ENCODE measurements around the gene KRT6B.

KRT6B gene

DNA sequence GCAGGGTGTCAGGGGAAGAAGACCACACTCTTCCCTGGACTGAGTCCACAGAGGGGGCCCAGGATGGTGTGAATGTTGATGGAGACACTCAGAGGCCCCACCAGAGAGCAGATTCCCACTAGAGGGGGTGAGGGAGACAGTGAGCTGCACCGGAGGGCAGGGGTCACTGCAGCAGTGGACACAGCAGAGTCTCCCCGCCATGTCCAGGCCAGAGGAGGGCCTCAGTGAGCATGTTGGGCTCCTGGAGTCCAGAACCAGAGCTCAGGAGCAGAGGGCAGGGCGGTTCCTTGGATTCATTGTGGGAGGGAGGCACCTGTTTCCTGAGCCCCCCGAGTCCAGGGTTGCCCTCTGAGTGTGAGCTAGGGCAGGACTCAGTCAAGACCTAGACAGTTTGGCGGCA, 44.0 kb downstream of the KRT6B start:
- no peak overlapping the region for H3K18ac ChIP-seq (ENCODE audit: low read length)
- H3K23ac ChIP-seq (ENCODE audit: low read length): no peak overlapping the region
- H2BK12ac ChIP-seq (ENCODE audit: low read length): no peak overlapping the region
- H2AK5ac ChIP-seq (ENCODE audit: low read length): no peak overlapping the region
- no peak overlapping the region for H3K9ac ChIP-seq (ENCODE audit: low read length)
- H3K36me3 ChIP-seq (ENCODE audit: control insufficient read depth in 1 of 2, insufficient read depth in 2 of 2, low read length in 2 of 2): no peaks in the 10 kb centered on the region
- no peak overlapping the region for H2BK5ac ChIP-seq (ENCODE audit: low read depth, low read length, poor library complexity)
- no peaks in the 10 kb centered on the region for H3K79me2 ChIP-seq (ENCODE audit: control insufficient read depth, insufficient read depth, low read length, poor library complexity)
- H3K9me3 ChIP-seq (ENCODE audit: insufficient read depth, low read depth, low read length): peaks cover 8% of the 10 kb centered on the region
- no peak overlapping the region for H3K14ac ChIP-seq (ENCODE audit: low read length)
- no peak for DNase-seq
- H3K4ac ChIP-seq (ENCODE audit: low read depth, low read length): no peak overlapping the region
- H4K12ac ChIP-seq (ENCODE audit: low read depth, low read length): no peak overlapping the region
- no peak overlapping the region for H4K91ac ChIP-seq (ENCODE audit: low read depth, low read length)
- H2AFZ ChIP-seq (ENCODE audit: insufficient read depth, low read length, poor library complexity): no peak overlapping the region
- H3K4me1 ChIP-seq (ENCODE audit: control insufficient read depth in 1 of 2, insufficient read depth in 2 of 2, low read length in 2 of 2): no peaks in the 10 kb centered on the region
- no peaks in the 10 kb centered on the region for H3K27me3 ChIP-seq (ENCODE audit: insufficient read depth, low read length)
- H3K4me2 ChIP-seq (ENCODE audit: low read length): no peak overlapping the region
- no peak overlapping the region for H4K8ac ChIP-seq (ENCODE audit: low read depth, low read length)
- no peaks in the 10 kb centered on the region for H3K79me1 ChIP-seq (ENCODE audit: low read length)
- H2BK120ac ChIP-seq (ENCODE audit: insufficient read depth, low read length, poor library complexity): no peak overlapping the region
- no peak overlapping the region for H3K4me3 ChIP-seq (ENCODE audit: low read depth, low read length)
- no peak overlapping the region for H3K27ac ChIP-seq (ENCODE audit: low read depth, low read length)
- WGBS (ENCODE audit: extremely low coverage, insufficient coverage, insufficient read length): no CpG with 5 or more reads among the region's 5 CpGs

DNA sequence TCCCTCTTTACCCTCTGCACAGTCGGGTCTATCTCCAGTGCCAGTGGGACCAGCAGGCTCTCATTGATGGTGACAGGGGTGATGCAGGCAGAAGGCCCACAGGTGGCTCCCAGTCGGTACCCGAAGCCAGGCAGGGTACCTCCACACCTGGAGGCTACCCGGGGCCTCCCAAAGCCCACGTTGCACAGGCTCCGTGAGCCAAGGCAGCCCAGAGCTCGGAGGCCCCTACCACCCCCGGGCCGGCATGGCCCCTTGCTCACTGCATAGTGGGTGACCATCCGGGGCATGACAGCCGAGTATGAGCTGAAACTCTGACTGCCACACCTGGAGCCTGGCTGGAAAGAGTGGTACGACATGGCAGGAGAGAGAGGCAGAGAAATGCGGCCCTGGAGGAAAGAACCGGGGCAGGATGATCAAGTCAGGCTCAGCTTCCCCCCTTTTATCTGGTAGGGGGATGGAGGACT, 46.0 kb downstream of the KRT6B start, which contains the start of gene KRT82:
TSS of gene KRT82 (minus strand) at position 414 of the 464 bp plus-strand sequence. CDS start at position 356, 58 bp downstream.
- no peak for DNase-seq
- Histone ChIP-seq H3K4me1 (ENCODE audit: control insufficient read depth in 1 of 2, insufficient read depth in 2 of 2, low read length in 2 of 2) (no peaks in the 10 kb centered on the region), H3K9ac (ENCODE audit: low read length) (no peak within 1 kb of the TSS), H4K12ac (ENCODE audit: low read depth, low read length) (no peak within 1 kb of the TSS), H3K36me3 (ENCODE audit: control insufficient read depth in 1 of 2, insufficient read depth in 2 of 2, low read length in 2 of 2) (no peaks in the 10 kb centered on the region), H3K18ac (ENCODE audit: low read length) (no peak within 1 kb of the TSS), H2BK120ac (ENCODE audit: insufficient read depth, low read length, poor library complexity) (no peak within 1 kb of the TSS), H2AFZ (ENCODE audit: insufficient read depth, low read length, poor library complexity) (no peak within 1 kb of the TSS), H2BK12ac (ENCODE audit: low read length) (no peak within 1 kb of the TSS), H3K4me3 (ENCODE audit: low read depth, low read length) (peak within 1 kb of the TSS; percentile 25), H3K4me2 (ENCODE audit: low read length) (no peak within 1 kb of the TSS), H2BK5ac (ENCODE audit: low read depth, low read length, poor library complexity) (no peak within 1 kb of the TSS), H4K8ac (ENCODE audit: low read depth, low read length) (no peak within 1 kb of the TSS), H3K4ac (ENCODE audit: low read depth, low read length) (no peak within 1 kb of the TSS), H3K27ac (ENCODE audit: low read depth, low read length) (no peak within 1 kb of the TSS), H3K14ac (ENCODE audit: low read length) (no peak within 1 kb of the TSS), H4K91ac (ENCODE audit: low read depth, low read length) (no peak within 1 kb of the TSS), H3K27me3 (ENCODE audit: insufficient read depth, low read length) (no peaks in the 10 kb centered on the region), H2AK5ac (ENCODE audit: low read length) (no peak within 1 kb of the TSS), H3K9me3 (ENCODE audit: insufficient read depth, low read depth, low read length) (no peaks in the 10 kb centered on the region), H3K79me1 (ENCODE audit: low read length) (no peaks in the 10 kb centered on the region), H3K23ac (ENCODE audit: low read length) (no peak within 1 kb of the TSS), H3K79me2 (ENCODE audit: control insufficient read depth, insufficient read depth, low read length, poor library complexity) (no peaks in the 10 kb centered on the region)
- WGBS (ENCODE audit: extremely low coverage, insufficient coverage, insufficient read length): no CpG with 5 or more reads among the region's 14 CpGs

DNA sequence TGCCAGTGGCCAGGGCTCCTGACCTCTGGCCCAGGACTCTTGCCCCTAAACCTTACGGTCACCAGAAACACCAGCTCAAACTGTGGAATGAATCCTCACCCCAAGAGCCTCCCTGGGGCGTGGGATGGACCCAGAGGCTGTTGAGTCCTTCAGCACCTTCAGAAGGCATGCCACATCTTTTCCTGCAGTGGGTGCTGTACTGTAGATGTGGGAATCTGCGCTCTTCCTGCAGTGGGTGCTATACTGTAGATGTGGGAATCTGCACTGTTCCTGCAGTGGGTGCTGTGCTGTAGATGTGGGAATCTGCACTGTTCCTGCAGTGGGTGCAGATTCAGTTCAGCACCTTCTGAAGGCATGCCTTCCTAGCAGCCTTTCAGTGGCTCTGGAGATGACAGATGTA, 47.0 kb downstream of the KRT6B start:
- H3K23ac ChIP-seq (ENCODE audit: low read length): no peak overlapping the region

GRCh38 chr12:52403561-52403960, 48.4 kb downstream of the KRT6B start:
- no peaks in the 10 kb centered on the region for H3K79me1 ChIP-seq (ENCODE audit: low read length)
- no peak overlapping the region for H4K8ac ChIP-seq (ENCODE audit: low read depth, low read length)
- H3K27me3 ChIP-seq (ENCODE audit: insufficient read depth, low read length): no peaks in the 10 kb centered on the region
- H2AFZ ChIP-seq (ENCODE audit: insufficient read depth, low read length, poor library complexity): no peak overlapping the region
- no peak overlapping the region for H4K91ac ChIP-seq (ENCODE audit: low read depth, low read length)
- no peak overlapping the region for H3K9ac ChIP-seq (ENCODE audit: low read length)
- H2BK12ac ChIP-seq (ENCODE audit: low read length): no peak overlapping the region
- no peak overlapping the region for H2AK5ac ChIP-seq (ENCODE audit: low read length)
- H2BK120ac ChIP-seq (ENCODE audit: insufficient read depth, low read length, poor library complexity): no peak overlapping the region
- no peaks in the 10 kb centered on the region for H3K79me2 ChIP-seq (ENCODE audit: control insufficient read depth, insufficient read depth, low read length, poor library complexity)
- H3K36me3 ChIP-seq (ENCODE audit: control insufficient read depth in 1 of 2, insufficient read depth in 2 of 2, low read length in 2 of 2): no peaks in the 10 kb centered on the region
- H3K9me3 ChIP-seq (ENCODE audit: insufficient read depth, low read depth, low read length): no peaks in the 10 kb centered on the region
- no peak overlapping the region for H3K14ac ChIP-seq (ENCODE audit: low read length)
- no peak overlapping the region for H3K4me3 ChIP-seq (ENCODE audit: low read depth, low read length)
- H3K23ac ChIP-seq (ENCODE audit: low read length): no peak overlapping the region
- no peak overlapping the region for H3K4ac ChIP-seq (ENCODE audit: low read depth, low read length)
- no peak overlapping the region for H3K27ac ChIP-seq (ENCODE audit: low read depth, low read length)
- no peak overlapping the region for H3K4me2 ChIP-seq (ENCODE audit: low read length)
- no peak overlapping the region for H2BK5ac ChIP-seq (ENCODE audit: low read depth, low read length, poor library complexity)
- DNase-seq: no peak
- no peak overlapping the region for H3K18ac ChIP-seq (ENCODE audit: low read length)
- H4K12ac ChIP-seq (ENCODE audit: low read depth, low read length): no peak overlapping the region
- WGBS (ENCODE audit: extremely low coverage, insufficient coverage, insufficient read length): no CpG with 5 or more reads among the region's 9 CpGs
- no peaks in the 10 kb centered on the region for H3K4me1 ChIP-seq (ENCODE audit: control insufficient read depth in 1 of 2, insufficient read depth in 2 of 2, low read length in 2 of 2)

More for the DNA sequence above, 47.0 kb downstream of the KRT6B start:
- H2BK5ac ChIP-seq (ENCODE audit: low read depth, low read length, poor library complexity): no peak overlapping the region
- H3K4me1 ChIP-seq (ENCODE audit: control insufficient read depth in 1 of 2, insufficient read depth in 2 of 2, low read length in 2 of 2): no peaks in the 10 kb centered on the region
- no peak overlapping the region for H2BK12ac ChIP-seq (ENCODE audit: low read length)
- H4K91ac ChIP-seq (ENCODE audit: low read depth, low read length): no peak overlapping the region
- no peaks in the 10 kb centered on the region for H3K36me3 ChIP-seq (ENCODE audit: control insufficient read depth in 1 of 2, insufficient read depth in 2 of 2, low read length in 2 of 2)
- no CpG with 5 or more reads among the region's 3 CpGs for WGBS (ENCODE audit: extremely low coverage, insufficient coverage, insufficient read length)
- no peak for DNase-seq
- H3K14ac ChIP-seq (ENCODE audit: low read length): no peak overlapping the region
- no peak overlapping the region for H2AK5ac ChIP-seq (ENCODE audit: low read length)
- H3K18ac ChIP-seq (ENCODE audit: low read length): no peak overlapping the region
- H3K27ac ChIP-seq (ENCODE audit: low read depth, low read length): no peak overlapping the region
- H3K9ac ChIP-seq (ENCODE audit: low read length): no peak overlapping the region
- H3K79me2 ChIP-seq (ENCODE audit: control insufficient read depth, insufficient read depth, low read length, poor library complexity): no peaks in the 10 kb centered on the region
- H3K79me1 ChIP-seq (ENCODE audit: low read length): no peaks in the 10 kb centered on the region
- H2BK120ac ChIP-seq (ENCODE audit: insufficient read depth, low read length, poor library complexity): no peak overlapping the region
- H3K4me3 ChIP-seq (ENCODE audit: low read depth, low read length): no peak overlapping the region
- H3K9me3 ChIP-seq (ENCODE audit: insufficient read depth, low read depth, low read length): no peaks in the 10 kb centered on the region
- H4K8ac ChIP-seq (ENCODE audit: low read depth, low read length): no peak overlapping the region
- no peak overlapping the region for H4K12ac ChIP-seq (ENCODE audit: low read depth, low read length)
- H3K4ac ChIP-seq (ENCODE audit: low read depth, low read length): no peak overlapping the region
- H3K27me3 ChIP-seq (ENCODE audit: insufficient read depth, low read length): no peaks in the 10 kb centered on the region
- no peak overlapping the region for H3K4me2 ChIP-seq (ENCODE audit: low read length)
- no peak overlapping the region for H2AFZ ChIP-seq (ENCODE audit: insufficient read depth, low read length, poor library complexity)
